Mesenchymal stem cell (in vitro differentiated cells and primary cell): ENCODE data around the gene TTC38.

Experiments
- DNase-seq: peaks from one replicate; pipeline ENCODE4 v3.0.0-alpha.2; 2013
- H2AFZ ChIP-seq: one replicate; pipeline ENCODE4 v1.6.1; 2013; ENCODE audit warnings: low read depth, mild to moderate bottlenecking, control low read depth, inconsistent platforms, low read length, moderate library complexity
- H2AK5ac ChIP-seq: 2 replicates; pipeline ENCODE4 v1.6.1; 2013; ENCODE audit warnings: low read length, moderate library complexity, mild to moderate bottlenecking, inconsistent platforms; ENCODE audit not compliant: severe bottlenecking
- H2BK120ac ChIP-seq: one replicate; pipeline ENCODE4 v1.6.1; 2013; ENCODE audit warnings: low read depth, mild to moderate bottlenecking, inconsistent platforms, low read length, moderate library complexity
- H2BK12ac ChIP-seq, 2 experiments: one replicate each; pipeline ENCODE4 v1.6.1; 2013; ENCODE audit warnings: inconsistent platforms in 2 of 2, low read length in 2 of 2, mild to moderate bottlenecking in 2 of 2, moderate library complexity in 2 of 2, control low read depth in 1 of 2
- H2BK15ac ChIP-seq: one replicate; pipeline ENCODE4 v1.6.1; 2013; ENCODE audit warnings: mild to moderate bottlenecking, low read depth, inconsistent platforms; ENCODE audit not compliant: poor library complexity, severe bottlenecking
- H2BK5ac ChIP-seq: 2 replicates; pipeline ENCODE4 v1.6.1; 2013; ENCODE audit warnings: low read depth, mild to moderate bottlenecking, low read length, control low read depth, inconsistent platforms; ENCODE audit not compliant: poor library complexity, severe bottlenecking
- H3K14ac ChIP-seq, 2 experiments: one replicate each; pipeline ENCODE4 v1.6.1; 2013; ENCODE audit warnings: inconsistent platforms in 2 of 2, low read length in 2 of 2, control low read depth in 1 of 2, mild to moderate bottlenecking in 1 of 2, moderate library complexity in 1 of 2
- H3K18ac ChIP-seq, 2 experiments: one replicate each; pipeline ENCODE4 v1.6.1; 2013; ENCODE audit warnings: inconsistent platforms in 2 of 2, low read length in 2 of 2, control low read depth in 1 of 2, low read depth in 1 of 2, mild to moderate bottlenecking in 1 of 2
- H3K23ac ChIP-seq, 2 experiments: one replicate each; pipeline ENCODE4 v1.6.1; 2013; ENCODE audit warnings: inconsistent platforms in 2 of 2, low read length in 2 of 2, mild to moderate bottlenecking in 2 of 2, moderate library complexity in 2 of 2, control low read depth in 1 of 2
- H3K27ac ChIP-seq: 2 replicates; pipeline ENCODE4 v1.5.1; 2013; ENCODE audit warnings: mild to moderate bottlenecking, moderate library complexity, low read length, control low read depth, inconsistent platforms; ENCODE audit not compliant: poor library complexity, severe bottlenecking
- H3K27me3 ChIP-seq, 2 experiments: 2 replicates each; pipeline versions ENCODE4 v1.6.1 to v1.7.0; 2013; ENCODE audit warnings: low read length in 2 of 2, mild to moderate bottlenecking in 2 of 2, moderate library complexity in 2 of 2, control low read depth in 1 of 2, inconsistent platforms in 1 of 2; ENCODE audit not compliant: control insufficient read depth in 1 of 2, insufficient read depth in 1 of 2
- H3K36me3 ChIP-seq, 2 experiments: 2 replicates each; pipeline versions ENCODE4 v1.6.1 to v1.7.0; 2013; ENCODE audit warnings: low read length in 2 of 2, control low read depth in 1 of 2, inconsistent platforms in 1 of 2, low read depth in 1 of 2, mild to moderate bottlenecking in 1 of 2; ENCODE audit not compliant: insufficient read depth in 2 of 2, control insufficient read depth in 1 of 2
- H3K4ac ChIP-seq, 2 experiments: one replicate each; pipeline ENCODE4 v1.6.1; 2013; ENCODE audit warnings: inconsistent platforms in 2 of 2, low read length in 2 of 2, mild to moderate bottlenecking in 2 of 2, moderate library complexity in 2 of 2, control low read depth in 1 of 2, low read depth in 1 of 2
- H3K4me1 ChIP-seq: 2 replicates; pipeline ENCODE4 v1.6.1; 2013; ENCODE audit warnings: low read depth, low read length, control low read depth; ENCODE audit not compliant: control insufficient read depth, insufficient read depth
- H3K4me2 ChIP-seq: 2 replicates; pipeline ENCODE4 v1.6.1; 2013; ENCODE audit warnings: low read length, mild to moderate bottlenecking, inconsistent platforms; ENCODE audit not compliant: poor library complexity, severe bottlenecking
- H3K4me3 ChIP-seq, 2 experiments: 2 replicates each; pipeline versions ENCODE4 v1.5.1 to v1.7.0; 2013; ENCODE audit warnings: low read length in 2 of 2, mild to moderate bottlenecking in 2 of 2, control low read depth in 1 of 2, low read depth in 1 of 2; ENCODE audit not compliant: insufficient read depth in 1 of 2
- H3K79me1 ChIP-seq: replicated peaks from 2 replicates; pipeline ENCODE4 v1.6.1; 2013; ENCODE audit warnings: mild to moderate bottlenecking, control low read depth, low read length, inconsistent platforms; ENCODE audit not compliant: poor library complexity, severe bottlenecking
- H3K9ac ChIP-seq: 2 replicates; pipeline ENCODE4 v1.7.0; 2013; ENCODE audit warnings: mild to moderate bottlenecking, low read length, moderate library complexity
- H3K9me3 ChIP-seq: 2 replicates; pipeline ENCODE4 v1.7.0; 2013; ENCODE audit warnings: mild to moderate bottlenecking, low read length; ENCODE audit not compliant: control insufficient read depth
- H4K8ac ChIP-seq: one replicate; pipeline ENCODE4 v1.6.1; 2013; ENCODE audit warnings: inconsistent platforms, mild to moderate bottlenecking, low read length, moderate library complexity
- H4K91ac ChIP-seq: one replicate; pipeline ENCODE4 v1.6.1; 2013; ENCODE audit warnings: mild to moderate bottlenecking, low read length, inconsistent platforms
- WGBS: methylation state at CpG from one replicate; pipeline ENCODE4 v1.1.7; 2013; ENCODE audit warnings: mixed read lengths; 5-methylcytosine and 5-hydroxymethylcytosine counted together

The TTC38 gene

GRCh38 chr22:46297151-46297812 is 29.5 kb downstream of the TTC38 start:
- Histone ChIP-seq H3K9ac (peak overlapping the region; percentile 95), H2BK12ac (no peak overlapping the region), H2BK5ac (no peak overlapping the region), H3K4me1 (peaks cover 17% of the 10 kb centered on the region), H2AK5ac (no peak overlapping the region), H3K27ac (no peak overlapping the region), H2AFZ (peak overlapping the region; percentile 70), H3K23ac (no peak overlapping the region), H3K4me3 (peak overlapping the region; percentile 80 to 91), H3K4ac (no peak overlapping the region), H3K9me3 (no peaks in the 10 kb centered on the region), H3K14ac (peak overlapping the region in 1 of 2 experiments; percentile 48), H3K27me3 (no peaks in the 10 kb centered on the region), H4K8ac (peak overlapping the region; percentile 2), H3K18ac (no peak overlapping the region), H2BK120ac (no peak overlapping the region), H4K91ac (no peak overlapping the region), H3K79me1 (peaks cover 39% of the 10 kb centered on the region), H2BK15ac (no peak overlapping the region), H3K4me2 (peak overlapping the region; percentile 98), H3K36me3 (peaks cover 13 to 19% of the 10 kb centered on the region in 2 experiments)
- DNase-seq = peak; percentile 49
- 6% methylated on average over 29 of the region's 32 CpGs for WGBS

DNA sequence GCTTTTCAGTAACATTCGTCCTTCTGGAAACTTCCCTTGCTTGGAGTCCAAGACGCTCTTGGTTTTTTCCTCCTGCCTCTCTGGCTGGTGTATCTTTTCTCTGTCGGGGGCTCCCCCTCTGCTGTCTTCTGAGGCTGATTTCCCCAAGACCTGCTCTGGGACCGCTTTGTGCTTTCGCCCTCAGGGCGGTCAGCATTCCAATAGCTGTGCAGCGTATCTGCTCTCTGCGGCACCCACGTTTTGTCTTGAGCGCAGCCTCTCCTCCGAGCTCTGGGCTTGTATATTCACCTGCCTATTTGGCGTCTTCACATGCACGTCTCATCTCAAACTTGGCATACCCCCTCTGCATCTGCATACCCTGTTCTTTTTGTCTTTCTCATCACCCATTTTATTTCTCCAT is 31.3 kb downstream of the TTC38 start:
- Histone ChIP-seq H4K8ac (no peak overlapping the region), H3K27ac (no peak overlapping the region), H2AFZ (no peak overlapping the region), H2AK5ac (no peak overlapping the region), H2BK120ac (no peak overlapping the region), H3K9me3 (no peaks in the 10 kb centered on the region), H3K79me1 (peaks cover 43% of the 10 kb centered on the region), H3K36me3 (peaks cover 0 to 9% of the 10 kb centered on the region in 2 experiments), H3K14ac (no peak overlapping the region), H3K4ac (no peak overlapping the region), H3K4me1 (peaks cover 18% of the 10 kb centered on the region), H3K4me3 (no peak overlapping the region), H2BK5ac (no peak overlapping the region), H3K27me3 (no peaks in the 10 kb centered on the region), H3K4me2 (no peak overlapping the region), H2BK12ac (no peak overlapping the region), H3K18ac (no peak overlapping the region), H4K91ac (no peak overlapping the region), H3K23ac (no peak overlapping the region), H2BK15ac (no peak overlapping the region), H3K9ac (no peak overlapping the region)
- 96% methylated on average over 13 of the region's 13 CpGs for WGBS
- no peak for DNase-seq

- H3K27ac ChIP-seq = no peak overlapping the region
- peak overlapping the region; percentile 83 for H4K8ac ChIP-seq
- DNase-seq = no peak
- no peaks in the 10 kb centered on the region for H3K9me3 ChIP-seq
- peak overlapping the region in 1 of 2 experiments; percentile 74 for H3K23ac ChIP-seq
- H3K18ac ChIP-seq = no peak overlapping the region
- WGBS = 100% methylated on average over 7 of the region's 7 CpGs
- H2BK12ac ChIP-seq = no peak overlapping the region
- H2AFZ ChIP-seq = no peak overlapping the region
- H2BK120ac ChIP-seq = no peak overlapping the region
- H3K27me3 ChIP-seq = no peaks in the 10 kb centered on the region
- H2BK5ac ChIP-seq = no peak overlapping the region
- H2AK5ac ChIP-seq = no peak overlapping the region
- no peak overlapping the region for H3K4ac ChIP-seq
- H3K79me1 ChIP-seq = peaks cover 38% of the 10 kb centered on the region
- no peak overlapping the region for H3K4me3 ChIP-seq
- no peak overlapping the region for H4K91ac ChIP-seq
- peaks cover 17% of the 10 kb centered on the region for H3K4me1 ChIP-seq
- H3K36me3 ChIP-seq = peaks cover 0 to 7% of the 10 kb centered on the region in 2 experiments
- H3K9ac ChIP-seq = no peak overlapping the region
- H3K14ac ChIP-seq = no peak overlapping the region
- no peak overlapping the region for H3K4me2 ChIP-seq
- no peak overlapping the region for H2BK15ac ChIP-seq
Observed at GRCh38 chr22:46300491-46300890, 32.7 kb downstream of the TTC38 start.

DNA sequence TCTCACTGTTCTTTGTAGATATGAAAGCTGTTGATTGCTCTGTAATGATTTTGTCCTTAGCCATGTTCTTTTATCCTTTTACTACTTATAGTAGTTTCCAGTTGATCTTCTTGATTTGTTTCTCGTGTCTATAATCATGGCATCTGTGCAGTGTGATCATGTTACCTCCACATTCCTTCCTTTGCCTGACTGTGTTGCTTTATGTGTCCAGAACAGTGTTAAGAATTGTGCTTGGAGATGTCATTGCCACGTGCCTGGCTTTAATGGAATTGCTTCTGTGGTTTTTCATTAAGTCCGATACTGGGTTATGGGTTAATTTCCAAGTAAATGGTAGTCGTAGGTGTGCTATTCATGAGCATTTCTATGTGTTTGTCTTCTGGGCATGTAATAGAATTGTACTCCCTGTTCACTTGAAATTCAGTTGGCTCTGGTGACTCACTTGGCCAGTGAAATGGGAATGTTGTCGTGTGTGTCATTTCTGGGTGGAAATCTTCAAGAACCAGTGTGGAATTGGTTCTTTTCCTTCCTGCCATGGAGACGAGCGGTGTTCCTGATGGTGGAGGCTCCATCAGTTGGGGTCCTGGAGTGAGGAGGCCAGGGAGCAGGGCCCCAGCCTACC is 35.6 kb downstream of the TTC38 start:
- H3K9ac ChIP-seq = no peak overlapping the region
- H3K4me1 ChIP-seq = peaks cover 7% of the 10 kb centered on the region
- H2BK120ac ChIP-seq = no peak overlapping the region
- no peaks in the 10 kb centered on the region for H3K27me3 ChIP-seq
- H2BK12ac ChIP-seq = no peak overlapping the region
- H3K4me3 ChIP-seq = no peak overlapping the region
- H2BK5ac ChIP-seq = no peak overlapping the region
- H3K27ac ChIP-seq = no peak overlapping the region
- peak overlapping the region; percentile 1 for H2AFZ ChIP-seq
- H3K4me2 ChIP-seq = no peak overlapping the region
- H3K36me3 ChIP-seq = peaks cover 0 to 6% of the 10 kb centered on the region in 2 experiments
- no peaks in the 10 kb centered on the region for H3K9me3 ChIP-seq
- no peak overlapping the region for H3K4ac ChIP-seq
- peak; percentile 22 for DNase-seq
- no peak overlapping the region for H3K14ac ChIP-seq
- peaks cover 26% of the 10 kb centered on the region for H3K79me1 ChIP-seq
- no peak overlapping the region for H3K18ac ChIP-seq
- no peak overlapping the region for H4K91ac ChIP-seq
- H4K8ac ChIP-seq = no peak overlapping the region
- no peak overlapping the region for H2BK15ac ChIP-seq
- 88% methylated on average over 7 of the region's 7 CpGs for WGBS
- no peak overlapping the region for H2AK5ac ChIP-seq
- no peak overlapping the region for H3K23ac ChIP-seq
